Measurements from ENCODE around the gene HERPUD2.

DNA sequence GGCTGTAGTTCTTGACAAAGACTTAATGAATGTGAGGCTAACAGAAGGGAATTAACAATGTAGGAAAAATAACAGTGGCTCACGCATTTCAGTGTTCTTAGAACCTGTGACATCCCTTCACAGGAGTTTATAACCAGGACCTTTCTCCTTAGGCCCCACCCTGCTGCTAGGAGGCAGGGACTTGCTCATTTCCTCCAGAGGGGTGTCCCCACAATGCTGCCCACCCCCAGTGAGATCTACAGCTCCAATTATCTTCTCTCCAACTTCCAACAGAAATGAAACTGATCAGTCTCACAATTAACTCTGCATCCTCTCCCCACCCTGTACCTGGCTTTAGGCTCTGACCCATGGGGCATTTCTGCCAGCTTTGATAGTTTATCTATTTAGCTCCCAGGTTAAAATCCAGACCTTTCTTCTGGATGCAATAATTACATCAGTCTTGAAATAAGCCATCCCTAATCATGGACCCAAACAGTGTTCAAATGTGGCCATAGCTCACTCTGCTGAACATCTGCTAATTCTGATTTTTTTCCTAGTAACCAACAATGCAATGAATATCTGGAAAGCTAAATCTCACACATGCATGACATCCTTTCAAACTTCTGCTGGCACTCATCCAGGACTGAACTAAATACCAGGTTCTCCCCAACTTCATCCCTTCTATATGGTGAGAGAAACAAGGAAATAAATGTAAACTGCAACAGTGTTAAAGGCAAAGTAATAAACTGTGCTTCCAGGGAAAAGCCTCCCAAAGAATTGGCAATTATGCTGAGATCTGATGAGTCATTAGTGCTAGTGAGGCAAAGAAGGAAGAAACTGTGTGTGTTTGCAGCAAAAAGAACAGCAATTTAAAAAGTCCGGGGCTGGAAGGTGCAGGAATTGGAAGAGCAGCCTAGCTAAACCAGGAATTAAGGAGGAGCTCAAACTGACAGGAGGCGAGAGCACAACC, 64.6 kb downstream of the HERPUD2 start:
- TF ChIP-seq, protein P1, sequence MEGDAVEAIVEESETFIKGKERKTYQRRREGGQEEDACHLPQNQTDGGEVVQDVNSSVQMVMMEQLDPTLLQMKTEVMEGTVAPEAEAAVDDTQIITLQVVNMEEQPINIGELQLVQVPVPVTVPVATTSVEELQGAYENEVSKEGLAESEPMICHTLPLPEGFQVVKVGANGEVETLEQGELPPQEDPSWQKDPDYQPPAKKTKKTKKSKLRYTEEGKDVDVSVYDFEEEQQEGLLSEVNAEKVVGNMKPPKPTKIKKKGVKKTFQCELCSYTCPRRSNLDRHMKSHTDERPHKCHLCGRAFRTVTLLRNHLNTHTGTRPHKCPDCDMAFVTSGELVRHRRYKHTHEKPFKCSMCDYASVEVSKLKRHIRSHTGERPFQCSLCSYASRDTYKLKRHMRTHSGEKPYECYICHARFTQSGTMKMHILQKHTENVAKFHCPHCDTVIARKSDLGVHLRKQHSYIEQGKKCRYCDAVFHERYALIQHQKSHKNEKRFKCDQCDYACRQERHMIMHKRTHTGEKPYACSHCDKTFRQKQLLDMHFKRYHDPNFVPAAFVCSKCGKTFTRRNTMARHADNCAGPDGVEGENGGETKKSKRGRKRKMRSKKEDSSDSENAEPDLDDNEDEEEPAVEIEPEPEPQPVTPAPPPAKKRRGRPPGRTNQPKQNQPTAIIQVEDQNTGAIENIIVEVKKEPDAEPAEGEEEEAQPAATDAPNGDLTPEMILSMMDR (IDR thresholded peaks at IDR 0.05) = no peak
- TF ChIP-seq POLR2AphosphoS5 (IDR thresholded peaks at IDR 0.05) (no peak), POLR2A (IDR thresholded peaks at IDR 0.05) (no peak), EP300 (IDR thresholded peaks at IDR 0.05) (no peak)

Measured in suprapubic skin (tissue), 4 donors.